ENCODE measurements around the gene RNF17.
"Not testable (repeated sequence)": the region's sequence is repeated elsewhere in the genome, so short reads cannot be mapped to it uniquely, and the experiment has no call there.

RNF17 gene, protein sequence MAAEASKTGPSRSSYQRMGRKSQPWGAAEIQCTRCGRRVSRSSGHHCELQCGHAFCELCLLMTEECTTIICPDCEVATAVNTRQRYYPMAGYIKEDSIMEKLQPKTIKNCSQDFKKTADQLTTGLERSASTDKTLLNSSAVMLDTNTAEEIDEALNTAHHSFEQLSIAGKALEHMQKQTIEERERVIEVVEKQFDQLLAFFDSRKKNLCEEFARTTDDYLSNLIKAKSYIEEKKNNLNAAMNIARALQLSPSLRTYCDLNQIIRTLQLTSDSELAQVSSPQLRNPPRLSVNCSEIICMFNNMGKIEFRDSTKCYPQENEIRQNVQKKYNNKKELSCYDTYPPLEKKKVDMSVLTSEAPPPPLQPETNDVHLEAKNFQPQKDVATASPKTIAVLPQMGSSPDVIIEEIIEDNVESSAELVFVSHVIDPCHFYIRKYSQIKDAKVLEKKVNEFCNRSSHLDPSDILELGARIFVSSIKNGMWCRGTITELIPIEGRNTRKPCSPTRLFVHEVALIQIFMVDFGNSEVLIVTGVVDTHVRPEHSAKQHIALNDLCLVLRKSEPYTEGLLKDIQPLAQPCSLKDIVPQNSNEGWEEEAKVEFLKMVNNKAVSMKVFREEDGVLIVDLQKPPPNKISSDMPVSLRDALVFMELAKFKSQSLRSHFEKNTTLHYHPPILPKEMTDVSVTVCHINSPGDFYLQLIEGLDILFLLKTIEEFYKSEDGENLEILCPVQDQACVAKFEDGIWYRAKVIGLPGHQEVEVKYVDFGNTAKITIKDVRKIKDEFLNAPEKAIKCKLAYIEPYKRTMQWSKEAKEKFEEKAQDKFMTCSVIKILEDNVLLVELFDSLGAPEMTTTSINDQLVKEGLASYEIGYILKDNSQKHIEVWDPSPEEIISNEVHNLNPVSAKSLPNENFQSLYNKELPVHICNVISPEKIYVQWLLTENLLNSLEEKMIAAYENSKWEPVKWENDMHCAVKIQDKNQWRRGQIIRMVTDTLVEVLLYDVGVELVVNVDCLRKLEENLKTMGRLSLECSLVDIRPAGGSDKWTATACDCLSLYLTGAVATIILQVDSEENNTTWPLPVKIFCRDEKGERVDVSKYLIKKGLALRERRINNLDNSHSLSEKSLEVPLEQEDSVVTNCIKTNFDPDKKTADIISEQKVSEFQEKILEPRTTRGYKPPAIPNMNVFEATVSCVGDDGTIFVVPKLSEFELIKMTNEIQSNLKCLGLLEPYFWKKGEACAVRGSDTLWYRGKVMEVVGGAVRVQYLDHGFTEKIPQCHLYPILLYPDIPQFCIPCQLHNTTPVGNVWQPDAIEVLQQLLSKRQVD (N-terminal part only)

DNA sequence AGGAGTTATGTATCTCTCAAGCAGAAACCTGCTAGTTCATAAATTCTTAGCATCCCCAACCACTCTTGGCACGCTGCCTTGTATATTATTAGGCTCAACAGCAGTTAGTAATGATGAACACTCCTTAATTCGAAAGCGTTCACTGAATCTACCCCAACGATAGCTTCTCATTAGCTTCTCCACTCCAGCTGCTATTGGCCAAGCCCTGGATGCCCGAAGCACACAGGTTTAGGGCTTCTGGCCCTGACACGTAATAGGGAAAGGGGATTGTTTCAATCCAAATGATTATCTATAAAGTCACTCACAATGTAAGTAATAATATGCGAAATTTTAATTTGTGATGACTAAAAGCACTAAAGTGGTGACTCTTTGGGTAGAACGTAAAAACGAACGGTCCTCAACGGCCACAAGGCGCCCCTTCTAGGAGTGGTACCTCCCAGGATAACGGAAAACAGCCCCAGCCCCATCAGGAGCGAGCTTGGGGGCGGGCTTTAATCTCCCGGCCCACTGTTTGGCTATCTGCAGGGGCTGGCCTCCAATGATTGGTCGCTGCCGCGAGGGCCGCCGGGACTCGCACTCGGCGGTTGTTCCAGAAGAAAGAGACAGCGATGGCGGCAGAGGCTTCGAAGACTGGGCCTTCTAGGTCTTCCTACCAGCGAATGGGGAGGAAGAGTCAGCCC lies at the start of gene RNF17:
Gene RNF17 (plus strand): TSS at position 574 of the 680 bp plus-strand sequence. CDS start 35 bp downstream, at position 609.
- no peak for DNase-seq (ENCODE audit: low read depth)

DNA sequence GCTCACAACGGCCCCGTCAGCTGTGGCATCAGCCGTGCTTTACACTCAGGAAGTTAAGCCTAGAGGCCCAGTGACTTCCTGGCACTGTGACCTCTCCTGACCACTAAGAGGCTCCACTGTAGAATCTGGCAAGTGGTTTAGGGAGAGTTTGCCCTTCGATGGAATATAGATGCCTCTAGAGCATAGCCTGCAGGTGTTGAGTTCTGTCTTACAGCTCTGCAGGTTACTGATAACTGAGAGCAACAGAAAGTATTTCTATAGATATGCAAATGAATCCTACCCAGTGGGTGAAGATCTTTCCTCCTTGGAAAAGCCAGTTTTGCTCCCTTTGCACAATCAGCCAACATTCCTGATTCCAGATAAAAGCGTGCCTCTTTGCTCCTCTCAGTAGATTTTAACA lies 48.0 kb upstream of the RNF17 start:
- no peak for DNase-seq (ENCODE audit: low read depth)

GRCh38 chr13:24716446-24716845 lies 47.5 kb upstream of the RNF17 start:
- DNase-seq (ENCODE audit: low read depth), result no peak

DNA sequence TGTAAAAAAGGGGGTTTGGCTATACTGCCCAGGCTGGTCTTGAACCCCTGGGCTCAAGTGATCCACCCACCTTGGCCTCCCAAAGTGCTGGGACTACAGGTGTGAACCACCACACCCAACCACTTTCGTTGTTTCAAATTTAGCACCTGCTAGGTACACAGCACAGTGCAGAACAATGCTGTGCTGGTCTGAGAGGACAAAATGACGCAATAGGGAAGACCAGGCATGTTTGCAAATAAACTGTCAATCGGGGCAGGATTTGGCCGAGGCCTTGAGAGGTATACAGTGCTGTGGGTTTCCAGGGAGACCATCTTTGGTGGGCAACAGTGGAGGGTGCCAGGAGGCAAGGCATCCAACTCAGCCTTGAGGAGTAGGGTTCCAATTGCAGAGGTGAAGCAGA lies 46.8 kb upstream of the RNF17 start:
- DNase-seq (ENCODE audit: low read depth), result no peak

DNA sequence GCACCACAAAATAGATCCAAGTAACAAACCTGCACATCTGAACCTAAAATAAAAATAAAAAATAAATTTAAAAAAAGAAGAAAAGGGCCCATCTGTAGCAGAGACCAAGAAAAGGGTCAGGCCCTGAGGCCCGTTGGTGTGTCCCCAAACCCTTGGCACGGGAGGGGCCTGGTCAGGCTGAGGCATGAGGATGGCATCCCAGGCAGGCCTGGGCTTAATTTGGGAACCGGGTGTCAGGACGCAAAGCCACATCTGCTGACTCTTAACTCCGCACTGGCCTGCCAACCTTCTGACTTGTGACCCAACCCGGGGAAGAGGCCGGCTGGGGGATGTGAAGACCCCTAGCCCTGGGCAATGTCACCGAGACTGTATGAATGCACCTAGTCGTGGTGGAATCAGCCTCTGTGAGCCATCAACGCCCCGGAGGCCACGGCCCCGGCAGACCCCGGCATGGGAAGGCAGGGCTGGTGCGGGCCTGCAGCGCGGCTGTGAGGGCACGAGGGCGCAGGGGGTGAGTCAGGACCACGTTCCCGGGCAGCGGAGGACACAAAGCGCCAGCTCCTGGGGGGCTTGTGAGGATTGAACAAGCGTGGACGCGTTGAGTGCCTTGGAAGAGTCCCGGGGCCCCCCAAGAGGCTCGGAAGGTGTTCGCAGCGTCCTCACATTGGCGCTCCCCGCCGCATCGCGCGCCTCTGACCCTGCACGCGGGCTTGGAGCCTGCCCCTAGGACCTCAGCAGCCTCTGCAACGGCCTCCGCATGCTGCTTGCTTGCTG lies 45.6 kb upstream of the RNF17 start:
- DNase-seq (ENCODE audit: low read depth), result no peak

DNA sequence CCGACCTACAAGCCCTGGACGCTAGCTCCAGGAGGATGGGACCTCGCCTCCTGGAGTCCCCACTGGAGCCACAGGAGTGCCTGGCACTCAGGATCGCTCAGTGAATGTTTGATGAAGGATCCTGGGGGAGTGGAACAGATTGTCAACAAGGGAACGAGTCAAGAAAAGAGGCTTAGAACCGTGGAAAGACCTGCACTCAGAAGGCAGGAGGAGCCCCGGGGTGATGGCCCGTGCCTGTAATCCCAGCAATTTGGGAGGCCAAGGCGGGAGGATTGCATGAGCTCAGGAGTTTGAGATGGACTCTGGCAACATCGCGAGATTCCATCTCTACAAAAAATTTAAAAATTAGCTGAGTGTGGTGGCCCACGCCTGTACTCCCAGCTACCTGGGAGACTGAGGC lies 44.8 kb upstream of the RNF17 start:
- DNase-seq (ENCODE audit: low read depth), result no peak

DNA sequence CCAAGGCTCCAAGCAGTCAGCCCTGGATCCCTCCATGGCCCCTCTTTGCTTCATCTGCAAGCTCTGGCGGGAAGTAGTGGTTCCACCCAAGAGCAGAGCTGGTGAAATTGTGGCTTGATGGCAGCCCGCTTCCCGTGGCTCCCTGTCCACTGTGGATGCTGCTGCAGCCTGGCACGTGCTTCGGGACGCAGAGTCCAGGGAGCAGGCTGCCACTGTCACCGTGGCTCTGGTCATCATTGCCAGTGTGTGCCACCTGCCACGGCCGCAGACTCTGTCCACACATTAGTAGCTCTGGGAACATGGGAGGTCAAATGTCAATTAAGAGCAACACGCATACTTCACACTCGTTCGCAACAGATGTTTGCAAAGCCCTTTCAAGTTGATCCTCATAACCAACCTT lies 40.8 kb upstream of the RNF17 start:
- no peak for DNase-seq (ENCODE audit: low read depth)

DNA sequence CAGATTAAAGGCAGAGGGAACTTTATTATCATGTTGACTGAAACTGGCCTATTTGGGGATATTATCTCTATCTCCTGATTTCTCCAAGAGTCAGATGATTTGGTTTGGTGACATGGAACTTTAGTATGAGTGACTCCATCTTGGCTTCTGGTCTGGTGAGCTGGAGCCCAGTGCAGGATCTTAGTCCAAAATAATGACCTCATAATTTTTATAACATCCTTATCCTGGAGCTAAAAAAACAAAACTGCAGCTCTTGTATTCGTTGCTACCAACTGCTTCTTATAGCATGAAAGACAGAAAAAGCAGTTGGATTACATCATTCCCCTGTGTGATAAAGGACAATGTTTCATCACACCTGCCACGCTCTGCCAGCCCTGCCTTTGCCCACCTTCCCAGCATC lies 39.3 kb upstream of the RNF17 start:
- DNase-seq (ENCODE audit: low read depth), result no peak

- no peak for DNase-seq (ENCODE audit: low read depth)
These were observed 38.6 kb upstream of the RNF17 start for GRCh38 chr13:24725379-24725778.

DNA sequence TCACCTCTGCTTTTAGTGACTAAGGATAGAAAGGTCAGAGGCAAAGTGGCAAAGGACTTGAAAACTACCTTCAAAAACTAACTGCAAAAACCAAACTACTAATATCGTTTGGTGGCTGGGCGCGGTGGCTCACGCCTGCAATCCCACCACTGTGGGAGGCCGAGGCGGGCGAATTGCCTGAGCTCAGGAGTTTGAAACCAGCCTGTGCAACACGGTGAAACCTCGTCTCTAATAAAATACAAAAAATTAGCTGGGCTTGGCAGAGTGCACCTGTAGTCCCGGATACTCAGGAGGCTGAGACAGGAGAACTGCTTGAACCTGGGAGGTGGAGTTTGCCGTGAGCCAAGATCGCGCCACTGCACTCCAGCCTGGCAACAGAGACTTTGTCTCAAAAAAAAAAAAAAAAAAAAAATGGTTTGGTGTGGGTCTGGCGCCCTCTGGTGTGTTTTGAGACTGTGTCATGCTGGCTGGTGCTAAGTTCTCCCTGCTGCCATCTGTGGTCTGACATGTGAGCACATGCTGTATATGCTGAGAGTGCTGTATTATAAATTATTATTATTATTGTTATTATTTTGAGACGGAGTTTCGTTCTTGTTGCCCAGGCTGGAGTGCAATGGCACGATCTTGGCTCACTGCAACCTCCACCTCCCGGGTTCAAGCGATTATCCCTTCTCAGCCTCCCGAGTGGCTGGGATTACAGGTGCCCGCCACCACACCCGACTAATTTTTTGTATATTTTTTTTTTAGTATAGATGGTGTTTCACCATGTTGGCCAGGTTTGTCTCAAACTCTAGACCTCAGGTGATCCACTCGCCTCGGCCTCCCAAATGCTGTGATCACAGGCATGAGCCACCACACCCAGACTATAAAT lies 36.0 kb upstream of the RNF17 start:
- peak; percentile 58 for DNase-seq (ENCODE audit: low read depth)

- not testable (repeated sequence) for DNase-seq (ENCODE audit: low read depth)
These were observed 32.9 kb upstream of the RNF17 start for GRCh38 chr13:24730873-24731567.

DNA sequence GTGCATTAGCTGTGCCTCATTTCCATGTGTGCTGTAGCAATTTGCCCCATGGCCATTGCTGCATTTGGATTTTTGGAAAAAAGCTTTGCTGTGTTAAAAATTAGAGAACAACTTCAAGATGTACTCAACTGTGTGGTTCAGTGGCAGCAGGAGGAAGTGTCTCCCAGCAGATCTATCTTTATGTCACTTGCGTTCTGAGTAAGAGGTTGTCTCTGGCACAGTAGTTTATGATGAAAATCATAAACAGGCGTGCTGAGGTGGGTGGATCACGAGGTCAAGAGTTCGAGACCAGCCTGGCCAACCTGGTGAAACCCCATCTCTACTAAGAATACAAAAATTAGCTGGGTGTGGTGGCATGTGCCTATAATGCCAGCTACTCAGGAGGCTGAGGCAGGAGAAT lies 29.0 kb upstream of the RNF17 start:
- no peak for DNase-seq (ENCODE audit: low read depth)

- DNase-seq (ENCODE audit: low read depth), result no peak
These were observed 26.9 kb upstream of the RNF17 start for GRCh38 chr13:24737042-24737441.

- no peak for DNase-seq (ENCODE audit: low read depth)
These were observed 25.6 kb upstream of the RNF17 start for GRCh38 chr13:24738366-24738847.

- DNase-seq (ENCODE audit: low read depth), result no peak
These were observed 23.7 kb upstream of the RNF17 start for GRCh38 chr13:24740014-24740890.

- DNase-seq (ENCODE audit: low read depth), result no peak
These were observed 22.8 kb upstream of the RNF17 start for GRCh38 chr13:24741016-24741662.

DNA sequence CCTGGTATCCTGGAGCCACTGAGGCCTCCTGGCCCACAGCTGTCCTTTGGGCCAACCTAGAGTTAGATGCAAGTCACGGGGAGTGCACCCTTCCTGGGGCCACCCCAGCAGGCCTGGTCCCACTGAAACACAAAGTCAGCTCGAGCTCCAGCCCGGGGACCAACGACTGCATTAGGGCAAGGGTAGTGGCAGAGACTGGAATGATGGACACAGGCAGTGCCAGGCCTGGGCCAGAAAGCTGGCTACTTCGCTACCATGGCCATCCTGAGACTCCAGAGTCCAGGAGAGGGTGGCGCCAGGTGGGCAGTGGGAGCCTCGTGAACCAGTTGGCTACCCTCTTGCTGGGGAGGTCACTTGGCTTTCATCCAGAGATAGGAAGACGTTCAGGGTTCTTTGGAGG lies 22.2 kb upstream of the RNF17 start:
- no peak for DNase-seq (ENCODE audit: low read depth)

- no peak for DNase-seq (ENCODE audit: low read depth)
These were observed 21.7 kb upstream of the RNF17 start for GRCh38 chr13:24742294-24742693.

All from activated gamma-delta T cell treated with anti-CD3 and anti-CD28 coated beads, Interleukin-2, amount 50 U/mL, for 16 hours (primary cell).